Measurements from ENCODE around the gene AFAP1L2.
A peak's percentile ranks its signal among the peaks of the same experiment; 100 is the strongest.

Gene AFAP1L2

GRCh38 chr10:114404171-114405010, at the start of gene AFAP1L2:
TSS of gene AFAP1L2 (minus strand) at chr10:114404502. CDS start at chr10:114404455, 47 bp downstream.
- DNase-seq: no peak

GRCh38 chr10:114453576-114453975, 49.3 kb upstream of the AFAP1L2 start:
- no peak for DNase-seq

- no peak for DNase-seq
These were observed 44.6 kb upstream of the AFAP1L2 start for GRCh38 chr10:114448897-114449296.

GRCh38 chr10:114445332-114445731, 41.0 kb upstream of the AFAP1L2 start:
- no peak for DNase-seq

- DNase-seq: no peak
These were observed 40.5 kb upstream of the AFAP1L2 start for GRCh38 chr10:114444819-114445218.

GRCh38 chr10:114442091-114442630, 37.9 kb upstream of the AFAP1L2 start:
- no peak for DNase-seq

GRCh38 chr10:114441107-114441506, 36.8 kb upstream of the AFAP1L2 start:
- DNase-seq: no peak

GRCh38 chr10:114437473-114438292, 33.4 kb upstream of the AFAP1L2 start:
- DNase-seq: no peak

- no peak for DNase-seq
These were observed 32.6 kb upstream of the AFAP1L2 start for GRCh38 chr10:114436941-114437340.

- no peak for DNase-seq
These were observed 28.3 kb upstream of the AFAP1L2 start for GRCh38 chr10:114432566-114433093.

GRCh38 chr10:114431414-114432135, 27.3 kb upstream of the AFAP1L2 start:
- no peak for DNase-seq

- no peak for DNase-seq
These were observed 26.5 kb upstream of the AFAP1L2 start for GRCh38 chr10:114430688-114431413.

- DNase-seq: no peak
These were observed 25.5 kb upstream of the AFAP1L2 start for GRCh38 chr10:114429581-114430335.

- no peak for DNase-seq
These were observed 23.0 kb upstream of the AFAP1L2 start for GRCh38 chr10:114427124-114427852.

- no peak for DNase-seq
These were observed 22.2 kb upstream of the AFAP1L2 start for GRCh38 chr10:114426476-114426875.

GRCh38 chr10:114420811-114421485, 16.6 kb upstream of the AFAP1L2 start:
- DNase-seq: no peak

- DNase-seq: no peak
These were observed 13.8 kb upstream of the AFAP1L2 start for GRCh38 chr10:114418109-114418508.

GRCh38 chr10:114412907-114413797, 8.8 kb upstream of the AFAP1L2 start:
- DNase-seq: peak in 1 of 2 experiments; percentile 25

GRCh38 chr10:114408968-114409444, 4.7 kb upstream of the AFAP1L2 start:
- DNase-seq: no peak

All from NCI-H446 (cell line).